HepG2 (cell line): ENCODE measurements around the gene KRT82. TPM values are rescaled to one million over a fixed set of nuclear protein-coding genes. Genes with fewer than 3 reads are reported as not detected.

Source experiments
- ATAC-seq: fragments of 200-7000 bp; cut with Tn5 transposase; 3 replicates; pipeline ENCODE4 v1.9.1; 2020; ENCODE audit warnings: mild to moderate bottlenecking, moderate library complexity
- BruUV-seq: library from RNA; stranded (reverse); fragments of 400-500 nt; replicated peaks from 2 replicates; lab custom pipeline; 2021; lab: Mats Ljungman, UMichigan
- CTCF ChIA-PET: fragments of 300-600 bp; formaldehyde crosslinking; extraction: SDS; loops from one replicate; lab custom pipeline; 2021; ENCODE audit warnings: low total read pairs, inconsistent platforms, low intra/inter-chr PET ratio; lab: Yijun Ruan, JAX
- POLR2A ChIA-PET: fragments of 350-600 bp; sonication (Branson Sonifier 250); formaldehyde crosslinking; loops from one replicate; lab custom pipeline; 2020; ENCODE audit warnings: antibody characterized with exemption, inconsistent platforms; lab: Yijun Ruan, JAX
- DNase-seq: peaks from one replicate; pipeline ENCODE4 v3.0.0-alpha.2; 2015; ENCODE audit warnings: low spot score
- FAIRE-seq: peaks from 3 replicates; lab custom pipeline; 2011; peaks lifted over from hg19 to GRCh38; lab: Jason Lieb, UNC
- H2AFZ ChIP-seq: one replicate; pipeline ENCODE4 v1.6.1; 2011; ENCODE audit warnings: low read length, inconsistent platforms
- H3K27ac ChIP-seq: fragments of 300-600 bp; 3 replicates; pipeline ENCODE4 v1.8.0; 2011; ENCODE audit warnings: mixed run types, mild to moderate bottlenecking, mixed read lengths, low read length, inconsistent platforms; ENCODE audit not compliant: insufficient read depth; ENCODE audit errors: extremely low read length
- H3K27me3 ChIP-seq, 2 experiments: fragments of 200-600 bp in 1 of 2; 2 replicates in 1 of 2; 3 replicates in 1 of 2; pipeline versions ENCODE4 v1.6.0 to v1.8.0; 2011; ENCODE audit warnings: low read length in 2 of 2, mild to moderate bottlenecking in 2 of 2, moderate library complexity in 2 of 2, inconsistent platforms in 1 of 2; ENCODE audit not compliant: insufficient read depth in 2 of 2, control insufficient read depth in 1 of 2
- H3K36me3 ChIP-seq, 2 experiments: fragments of 200-600 bp in 1 of 2; replicated peaks in 1 of 2; 2 replicates in 1 of 2; 3 replicates in 1 of 2; pipeline versions ENCODE4 v1.5.1 to v1.8.0; 2011; ENCODE audit warnings: low read length in 2 of 2, inconsistent platforms in 1 of 2; ENCODE audit not compliant: insufficient read depth in 2 of 2, control insufficient read depth in 1 of 2
- H3K4me1 ChIP-seq: 2 replicates; pipeline ENCODE4 v1.5.1; 2012; ENCODE audit warnings: low read length, inconsistent platforms; ENCODE audit not compliant: insufficient read depth
- H3K4me2 ChIP-seq: 2 replicates; pipeline ENCODE4 v1.6.0; 2011; ENCODE audit warnings: low read depth, low read length, inconsistent platforms
- H3K4me3 ChIP-seq, 3 experiments: fragments of 200-600 bp in 1 of 3; sonication (generic), shearing (Covaris generic) in 1 of 3; replicated peaks in 1 of 3; 2 replicates each; pipeline ENCODE4 v1.5.1; 2011 to 2016; ENCODE audit warnings: low read length in 3 of 3, inconsistent platforms in 2 of 3, low read depth in 2 of 3, mild to moderate bottlenecking in 2 of 3, control low read depth in 1 of 3, mixed read lengths in 1 of 3; ENCODE audit not compliant: insufficient read depth in 1 of 3
- H3K79me2 ChIP-seq: one replicate; pipeline ENCODE4 v1.6.1; 2011; ENCODE audit warnings: low read length, inconsistent platforms; ENCODE audit not compliant: insufficient read depth
- H3K9ac ChIP-seq: 2 replicates; pipeline ENCODE4 v1.6.0; 2011; ENCODE audit warnings: mild to moderate bottlenecking, low read depth, low read length, inconsistent platforms; ENCODE audit not compliant: insufficient read depth
- H3K9me3 ChIP-seq: 2 replicates; pipeline ENCODE4 v1.5.1; 2012; ENCODE audit warnings: mild to moderate bottlenecking, low read length
- H4K20me1 ChIP-seq: 2 replicates; pipeline ENCODE4 v1.6.0; 2011; ENCODE audit warnings: inconsistent platforms, mild to moderate bottlenecking, low read length, moderate library complexity; ENCODE audit not compliant: insufficient read depth
- FOSL1 ChIP-seq: sonication (generic); formaldehyde crosslinking; IDR thresholded peaks from 2 replicates; pipeline ENCODE4 v1.9.0; 2021; ENCODE audit warnings: missing genetic modification reagents, borderline replicate concordance
- SETDB1 ChIP-seq: sonication (generic); formaldehyde crosslinking; IDR thresholded peaks from 2 replicates; pipeline ENCODE4 v1.5.1; 2020; ENCODE audit warnings: missing genetic modification reagents, mild to moderate bottlenecking, borderline replicate concordance
- TCF7 ChIP-seq: sonication (generic); IDR thresholded peaks from 2 replicates; pipeline ENCODE4 v1.6.1; 2016; ENCODE audit warnings: antibody characterized with exemption, low read depth
- ZBTB20 ChIP-seq: sonication (generic); formaldehyde crosslinking; IDR thresholded peaks from 2 replicates; pipeline ENCODE4 v1.8.1; 2023; ENCODE audit warnings: missing genetic modification reagents, low read depth, mild to moderate bottlenecking, borderline replicate concordance
- ZIK1 ChIP-seq: sonication (generic); formaldehyde crosslinking; IDR thresholded peaks from 2 replicates; pipeline ENCODE4 v1.5.0; 2020; ENCODE audit warnings: mild to moderate bottlenecking, low read depth, missing genetic modification reagents, borderline replicate concordance
- ZNF501 ChIP-seq: sonication (generic); formaldehyde crosslinking; IDR thresholded peaks from 2 replicates; pipeline ENCODE4 v1.5.1; 2020; ENCODE audit warnings: mild to moderate bottlenecking, moderate library complexity, missing genetic modification reagents
- ZNF564 ChIP-seq: sonication (generic); formaldehyde crosslinking; IDR thresholded peaks from 2 replicates; pipeline ENCODE4 v1.8.1; 2023; ENCODE audit warnings: mild to moderate bottlenecking, missing genetic modification reagents
- WGBS: methylation state at CpG from one replicate; pipeline ENCODE4 v1.1.6; 2017; ENCODE audit warnings: low lambda C conversion rate; 5-methylcytosine and 5-hydroxymethylcytosine counted together
- in situ Hi-C: cut with HindIII; loops from 2 replicates; pipeline ENCODE4 v1.10.0; 2017; ENCODE audit warnings: low pct_unique_long_range_greater_than_20kb; ENCODE audit not compliant: extremely low pct_ligation_motif_present
- intact Hi-C: fragments of 100-400 bp; cut with micrococcal nuclease; formaldehyde crosslinking; loops from one replicate; pipeline ENCODE4 v1.10.0; 2022; ENCODE audit not compliant: unreplicated experiment
- polyA plus RNA-seq, 8 experiments: library from polyadenylated mRNA; depleted of rRNA in 3 of 8; stranded (reverse) in 7 of 8; unstranded in 1 of 8; fragments of >200 nt; fragmentation: Illumina TruSeq in 4 of 8; extraction: Trizol in 4 of 8; gene quantifications; 2 replicates each; pipeline versions ENCODE4 v1.2.1 to v1.2.3, GENCODE V29; 2011 to 2016; ENCODE audit warnings: low read depth in 4 of 8, missing spikeins in 1 of 8, mixed read lengths in 1 of 8; ENCODE audit not compliant: insufficient read depth in 1 of 8
- total RNA-seq, 5 experiments: library from RNA; depleted of rRNA; stranded (reverse); fragments of >200 nt; fragmentation: Illumina TruSeq; extraction: Trizol; gene quantifications; 2 replicates each; pipeline ENCODE4 v1.2.3, GENCODE V29; 2016; ENCODE audit warnings: low read depth in 1 of 5
- TF ChIP-seq, protein P1 (sequence below): sonication (generic); formaldehyde crosslinking; IDR thresholded peaks from 2 replicates; pipeline ENCODE4 v1.4.0; 2020; ENCODE audit warnings: mild to moderate bottlenecking, missing genetic modification reagents, borderline replicate concordance
- TF ChIP-seq, protein P2 (sequence below): sonication (generic); formaldehyde crosslinking; IDR thresholded peaks from 2 replicates; pipeline ENCODE4 v1.4.0; 2020; ENCODE audit warnings: mild to moderate bottlenecking, missing genetic modification reagents

Gene KRT82
- total and polyA plus RNA-seq, 2 of the 13 experiments (the other 11 are each of a cell fraction or from before 2014, with no cell fraction given) = not detected

DNA sequence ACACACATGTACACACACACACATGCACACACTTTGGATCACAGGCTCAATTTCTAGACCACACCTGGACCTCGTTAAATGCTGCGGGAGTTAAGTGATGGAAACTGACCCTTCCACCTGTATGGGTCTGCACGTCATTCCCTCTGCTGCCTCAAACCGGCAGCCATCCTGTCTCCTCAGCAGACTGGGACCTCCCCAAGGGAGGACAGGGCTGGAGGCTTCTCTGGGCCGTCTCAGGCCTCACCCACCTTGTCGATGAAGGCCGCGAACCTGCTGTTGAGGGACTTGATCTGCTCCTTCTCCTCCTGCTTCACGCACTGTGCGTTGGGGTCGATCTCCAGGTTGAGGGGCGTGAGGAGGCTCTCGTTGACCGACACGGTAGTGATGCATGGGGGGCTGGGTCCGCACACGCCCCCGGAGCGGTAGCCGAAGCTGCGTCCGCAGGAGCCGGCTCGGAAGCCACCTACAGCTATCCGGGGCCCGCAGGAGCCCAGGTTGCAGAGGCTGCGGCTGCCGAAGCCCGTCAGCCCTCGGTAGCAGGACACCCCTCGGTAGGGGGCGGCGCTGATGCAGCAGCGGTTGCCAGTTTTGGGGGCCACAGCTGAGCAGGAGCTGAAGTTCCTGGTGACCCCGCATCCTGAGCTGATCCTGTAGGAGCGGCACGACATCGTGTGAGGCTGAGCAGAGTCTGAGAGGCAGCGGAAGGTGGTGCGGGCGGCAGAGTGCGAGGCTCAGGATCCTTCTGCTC lies 39.2 kb downstream of the KRT82 start, which contains the start of gene KRT85:
TSS of gene KRT85 (minus strand) at position 744 of the 748 bp plus-strand sequence. CDS start at position 668, 76 bp downstream.
- Histone ChIP-seq H3K4me2 (no peak within 1 kb of the TSS), H3K4me3 (no peak within 1 kb of the TSS), H3K9me3 (no peaks in the 10 kb centered on the region), H2AFZ (no peak within 1 kb of the TSS), H3K79me2 (no peaks in the 10 kb centered on the region), H3K36me3 (no peaks in the 10 kb centered on the region), H4K20me1 (no peaks in the 10 kb centered on the region), H3K27ac (no peak within 1 kb of the TSS), H3K27me3 (peaks cover 6 to 55% of the 10 kb centered on the region in 2 experiments; a peak in 4 of 5 replicates), H3K4me1 (peaks cover 5% of the 10 kb centered on the region; the same call in 1 of the 2 replicates), H3K9ac (no peak within 1 kb of the TSS)
- ATAC-seq = no peak
- 56% methylated on average over 20 of the region's 42 CpGs for WGBS
- DNase-seq = no peak
- intact Hi-C loops (no loop called here), in situ Hi-C loops (no loop called here)
- FAIRE-seq = no peak
- no TSS peak for BruUV-seq
- TF ChIP-seq ZBTB20 (CRISPR knock-in tag) (no peak), FOSL1 (no peak), ZIK1 (CRISPR knock-in tag) (no peak), ZNF564 (CRISPR knock-in tag) (no peak), SETDB1 (no peak), TCF7 (no peak), ZNF501 (CRISPR knock-in tag) (no peak)
- TF ChIP-seq, protein P1, sequence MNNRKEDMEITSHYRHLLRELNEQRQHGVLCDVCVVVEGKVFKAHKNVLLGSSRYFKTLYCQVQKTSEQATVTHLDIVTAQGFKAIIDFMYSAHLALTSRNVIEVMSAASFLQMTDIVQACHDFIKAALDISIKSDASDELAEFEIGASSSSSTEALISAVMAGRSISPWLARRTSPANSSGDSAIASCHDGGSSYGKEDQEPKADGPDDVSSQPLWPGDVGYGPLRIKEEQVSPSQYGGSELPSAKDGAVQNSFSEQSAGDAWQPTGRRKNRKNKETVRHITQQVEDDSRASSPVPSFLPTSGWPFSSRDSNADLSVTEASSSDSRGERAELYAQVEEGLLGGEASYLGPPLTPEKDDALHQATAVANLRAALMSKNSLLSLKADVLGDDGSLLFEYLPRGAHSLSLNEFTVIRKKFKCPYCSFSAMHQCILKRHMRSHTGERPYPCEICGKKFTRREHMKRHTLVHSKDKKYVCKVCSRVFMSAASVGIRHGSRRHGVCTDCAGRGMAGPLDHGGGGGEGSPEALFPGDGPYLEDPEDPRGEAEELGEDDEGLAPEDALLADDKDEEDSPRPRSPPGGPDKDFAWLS (CRISPR knock-in tag) = no peak
- TF ChIP-seq, protein P2, sequence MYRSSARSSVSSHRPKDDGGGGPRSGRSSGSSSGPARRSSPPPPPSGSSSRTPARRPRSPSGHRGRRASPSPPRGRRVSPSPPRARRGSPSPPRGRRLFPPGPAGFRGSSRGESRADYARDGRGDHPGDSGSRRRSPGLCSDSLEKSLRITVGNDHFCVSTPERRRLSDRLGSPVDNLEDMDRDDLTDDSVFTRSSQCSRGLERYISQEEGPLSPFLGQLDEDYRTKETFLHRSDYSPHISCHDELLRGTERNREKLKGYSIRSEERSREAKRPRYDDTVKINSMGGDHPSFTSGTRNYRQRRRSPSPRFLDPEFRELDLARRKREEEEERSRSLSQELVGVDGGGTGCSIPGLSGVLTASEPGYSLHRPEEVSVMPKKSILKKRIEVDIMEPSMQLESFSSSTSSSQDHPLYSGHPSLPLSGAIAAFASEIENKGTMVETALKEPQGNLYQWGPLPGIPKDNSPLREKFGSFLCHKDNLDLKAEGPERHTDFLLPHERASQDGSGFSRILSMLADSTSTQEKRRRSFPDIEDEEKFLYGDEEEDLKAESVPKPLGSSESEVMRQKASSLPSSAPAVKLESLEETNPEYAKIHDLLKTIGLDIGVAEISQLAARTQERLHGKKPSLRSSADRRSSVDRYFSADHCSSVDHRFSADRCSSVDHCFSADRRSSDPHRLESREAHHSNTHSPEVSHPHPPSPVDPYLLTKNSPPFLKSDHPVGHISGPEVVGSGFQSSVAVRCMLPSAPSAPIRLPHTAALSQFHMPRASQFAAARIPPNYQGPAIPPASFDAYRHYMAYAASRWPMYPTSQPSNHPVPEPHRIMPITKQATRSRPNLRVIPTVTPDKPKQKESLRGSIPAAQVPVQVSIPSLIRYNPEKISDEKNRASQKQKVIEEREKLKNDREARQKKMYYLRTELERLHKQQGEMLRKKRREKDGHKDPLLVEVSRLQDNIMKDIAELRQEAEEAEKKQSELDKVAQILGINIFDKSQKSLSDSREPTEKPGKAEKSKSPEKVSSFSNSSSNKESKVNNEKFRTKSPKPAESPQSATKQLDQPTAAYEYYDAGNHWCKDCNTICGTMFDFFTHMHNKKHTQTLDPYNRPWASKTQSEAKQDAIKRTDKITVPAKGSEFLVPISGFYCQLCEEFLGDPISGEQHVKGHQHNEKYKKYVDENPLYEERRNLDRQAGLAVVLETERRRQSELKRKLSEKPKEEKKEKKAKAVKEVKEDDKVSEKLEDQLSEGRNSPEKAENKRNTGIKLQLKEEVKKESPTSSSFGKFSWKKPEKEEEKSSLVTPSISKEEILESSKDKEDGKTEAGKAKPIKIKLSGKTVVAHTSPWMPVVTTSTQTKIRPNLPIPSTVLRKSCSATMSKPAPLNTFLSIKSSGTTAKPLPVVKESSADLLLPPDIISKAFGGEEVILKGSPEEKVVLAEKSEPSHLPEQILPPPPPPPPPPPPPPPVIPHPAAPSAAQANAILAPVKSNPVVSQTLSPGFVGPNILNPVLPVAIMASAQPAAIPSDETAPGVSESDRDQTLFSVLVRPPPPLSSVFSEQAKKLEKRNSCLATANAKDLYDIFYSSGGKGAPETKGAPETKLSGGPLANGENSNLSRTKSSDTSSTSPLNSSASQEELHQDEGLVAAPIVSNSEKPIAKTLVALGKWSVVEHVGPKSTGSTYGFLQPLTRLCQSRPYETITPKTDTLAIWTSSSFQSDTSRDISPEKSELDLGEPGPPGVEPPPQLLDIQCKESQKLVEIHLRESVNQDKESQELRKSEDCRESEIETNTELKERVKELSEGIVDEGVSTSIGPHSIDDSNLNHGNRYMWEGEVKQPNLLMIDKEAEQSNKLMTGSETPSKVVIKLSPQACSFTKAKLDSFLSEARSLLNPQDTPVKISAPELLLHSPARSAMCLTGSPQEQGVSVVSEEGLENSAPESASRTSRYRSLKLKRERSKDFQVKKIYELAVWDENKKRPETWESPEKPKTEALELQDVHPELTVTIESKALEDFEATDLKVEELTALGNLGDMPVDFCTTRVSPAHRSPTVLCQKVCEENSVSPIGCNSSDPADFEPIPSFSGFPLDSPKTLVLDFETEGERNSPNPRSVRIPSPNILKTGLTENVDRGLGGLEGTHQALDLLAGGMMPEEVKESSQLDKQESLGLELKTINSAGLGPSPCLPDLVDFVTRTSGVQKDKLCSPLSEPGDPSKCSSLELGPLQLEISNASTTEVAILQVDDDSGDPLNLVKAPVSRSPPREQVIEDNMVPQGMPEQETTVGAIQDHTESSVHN (CRISPR knock-in tag) = no peak
- POLR2A ChIA-PET = no interaction called here
- CTCF ChIA-PET = no interaction called here
